BLaER1 (cell line): ENCODE data around the gene LARGE2.

ENCODE experiments used
- H3K27ac ChIP-seq: shearing (Covaris generic); formaldehyde crosslinking; 2 replicates; pipeline ENCODE4 v1.8.1; 2022
- H3K27me3 ChIP-seq: shearing (Covaris generic); formaldehyde crosslinking; 2 replicates; pipeline ENCODE4 v1.8.1; 2022
- H3K36me3 ChIP-seq: shearing (Covaris generic); formaldehyde crosslinking; 2 replicates; pipeline ENCODE4 v1.8.1; 2022
- H3K4me1 ChIP-seq: shearing (Covaris generic); formaldehyde crosslinking; 2 replicates; pipeline ENCODE4 v1.8.1; 2022
- H3K4me2 ChIP-seq: shearing (Covaris generic); formaldehyde crosslinking; 2 replicates; pipeline ENCODE4 v1.8.1; 2022
- H3K4me3 ChIP-seq: shearing (Covaris generic); formaldehyde crosslinking; 2 replicates; pipeline ENCODE4 v1.8.1; 2022
- H3K9ac ChIP-seq: shearing (Covaris generic); formaldehyde crosslinking; 2 replicates; pipeline ENCODE4 v1.8.1; 2022
- H3K9me3 ChIP-seq: shearing (Covaris generic); formaldehyde crosslinking; 2 replicates; pipeline ENCODE4 v1.8.1; 2022
- H4K20me1 ChIP-seq: shearing (Covaris generic); formaldehyde crosslinking; 2 replicates; pipeline ENCODE4 v1.8.1; 2022
- Cebpa-rat ChIP-seq: shearing (Covaris generic); IDR thresholded peaks from 2 replicates; pipeline ENCODE4 v1.8.1; 2022

LARGE2 gene

DNA sequence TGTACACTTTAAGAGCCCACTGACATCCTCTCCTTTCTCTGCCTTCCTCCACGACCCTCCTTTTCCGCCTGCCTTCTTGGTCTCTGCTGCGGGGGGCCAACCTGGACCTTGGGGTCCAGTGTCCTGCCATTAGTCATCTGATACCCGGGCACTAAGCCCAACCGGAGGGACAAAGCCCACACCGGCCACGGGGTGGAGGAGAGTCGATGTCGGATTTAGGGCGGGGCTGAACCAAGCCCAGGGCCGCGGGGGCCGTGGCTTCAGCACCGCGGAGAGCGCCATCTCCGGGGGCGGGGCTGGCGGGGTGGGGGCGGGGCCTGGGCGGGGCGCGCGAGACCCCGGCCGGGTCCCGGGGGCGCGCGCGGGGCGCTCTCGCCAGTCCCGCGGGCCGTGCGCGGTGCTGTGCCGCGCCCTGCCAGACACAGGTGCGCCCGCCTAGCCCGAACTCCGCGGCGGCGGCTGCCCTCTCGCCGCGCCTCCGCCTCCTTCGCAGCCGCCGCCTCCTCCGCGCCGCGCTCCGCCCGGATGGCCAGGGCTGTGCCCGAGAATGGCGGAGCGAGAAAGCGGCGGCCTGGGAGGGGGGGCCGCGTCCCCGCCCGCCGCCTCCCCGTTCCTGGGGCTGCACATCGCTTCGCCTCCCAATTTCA, 37.1 kb upstream of the LARGE2 start, which contains the start of gene MAPK8IP1:
Gene MAPK8IP1, plus strand, starts transcription at position 378 of the 647 bp plus-strand sequence. Its CDS starts 170 bp downstream, at position 548.
- H3K4me1 ChIP-seq: peaks cover 10% of the 10 kb centered on the region
- H3K9me3 ChIP-seq: no peaks in the 10 kb centered on the region
- no peaks in the 10 kb centered on the region; the same call in 1 of the 2 replicates for H3K27me3 ChIP-seq
- no peak within 1 kb of the TSS for H3K9ac ChIP-seq
- no peak for TF ChIP-seq Cebpa-rat
- peaks cover 73% of the 10 kb centered on the region for H4K20me1 ChIP-seq
- H3K4me2 ChIP-seq: peak within 1 kb of the TSS; percentile 77
- H3K36me3 ChIP-seq: peaks cover 25% of the 10 kb centered on the region
- H3K27ac ChIP-seq: no peak within 1 kb of the TSS
- H3K4me3 ChIP-seq: peak within 1 kb of the TSS; percentile 70

DNA sequence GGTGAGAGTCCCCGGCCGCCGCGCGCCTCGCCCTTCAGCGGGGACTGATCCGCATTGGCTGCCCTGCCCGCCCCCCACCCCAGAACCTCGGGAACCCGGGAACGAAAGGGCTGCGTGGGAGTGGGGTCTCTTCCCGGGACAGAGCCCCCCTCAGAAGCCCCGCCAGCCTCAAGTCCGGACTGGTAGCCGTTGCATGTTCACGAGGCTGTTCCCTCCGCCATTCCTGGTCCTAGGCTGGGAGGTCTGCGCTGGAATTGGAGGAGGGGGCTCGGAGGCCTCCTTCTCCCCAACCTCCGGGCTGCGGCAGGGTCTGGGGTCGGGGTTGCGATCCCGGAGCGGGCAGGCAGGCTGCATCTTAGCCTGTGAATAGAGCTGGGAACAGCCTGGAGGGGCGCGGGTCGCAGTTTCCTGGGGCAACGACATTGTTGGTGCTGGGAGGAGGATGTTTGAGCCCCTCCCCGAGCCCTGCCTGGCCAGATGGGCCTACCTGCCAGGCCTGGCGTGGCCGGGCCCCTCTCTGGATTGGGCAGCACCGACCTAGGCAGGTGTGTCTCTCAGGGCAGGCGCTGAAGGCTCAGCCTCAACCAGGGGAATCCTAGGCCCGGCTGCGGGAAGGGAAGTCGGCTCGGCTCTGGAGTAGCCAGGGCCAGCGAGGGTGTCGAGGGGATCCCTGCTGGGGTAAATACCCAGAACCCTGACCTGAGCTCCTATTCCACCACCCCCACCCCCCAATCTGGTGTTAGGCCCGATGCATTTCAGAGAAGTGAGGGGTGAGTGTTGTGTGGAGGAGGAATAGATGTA, 36.3 kb upstream of the LARGE2 start:
- Histone ChIP-seq H3K36me3 (peaks cover 18% of the 10 kb centered on the region), H3K4me2 (peak overlapping the region; percentile 77), H3K27ac (no peak overlapping the region), H3K27me3 (no peaks in the 10 kb centered on the region; the same call in 1 of the 2 replicates), H4K20me1 (peaks cover 66% of the 10 kb centered on the region), H3K4me1 (peaks cover 10% of the 10 kb centered on the region), H3K4me3 (peak overlapping the region; percentile 70), H3K9me3 (no peaks in the 10 kb centered on the region), H3K9ac (no peak overlapping the region)
- TF ChIP-seq Cebpa-rat: no peak

DNA sequence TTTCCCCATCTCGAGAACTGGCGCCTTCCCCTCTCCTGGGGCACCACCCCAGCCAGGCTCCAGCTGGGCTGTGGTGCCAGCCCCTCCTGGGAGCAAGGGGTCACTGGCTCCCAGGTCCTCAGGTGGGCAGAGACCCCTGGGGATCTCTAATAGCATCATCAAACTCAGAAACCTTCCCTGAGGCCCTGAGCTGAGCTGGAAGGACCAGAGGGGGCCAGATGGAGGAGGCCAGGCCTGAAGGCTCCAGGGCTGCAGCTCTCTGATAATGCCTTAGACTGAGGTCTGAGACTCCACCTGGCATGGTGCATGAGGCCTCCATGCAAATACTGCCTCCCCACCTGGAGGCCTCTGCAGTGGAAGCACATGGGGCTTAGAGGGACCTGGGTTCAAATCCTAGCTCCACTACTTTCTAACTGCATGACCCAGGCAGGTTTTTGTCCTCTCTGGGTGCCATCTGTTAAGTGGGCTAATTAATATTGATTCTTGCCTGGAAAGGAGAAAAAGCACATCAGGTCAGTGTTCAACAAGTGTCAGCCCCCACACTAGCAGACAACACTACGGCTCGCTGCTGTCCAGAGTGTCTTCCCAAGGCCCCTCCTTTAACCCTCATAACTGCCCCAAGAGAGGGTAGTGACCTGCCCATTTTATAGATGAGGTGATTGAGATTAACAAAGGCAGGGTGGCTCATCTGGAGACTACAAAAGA, 35.5 kb upstream of the LARGE2 start:
- no peak overlapping the region for H3K27ac ChIP-seq
- no peak overlapping the region for H3K4me2 ChIP-seq
- no peak overlapping the region for H3K9ac ChIP-seq
- H3K9me3 ChIP-seq: no peaks in the 10 kb centered on the region
- H4K20me1 ChIP-seq: peaks cover 58% of the 10 kb centered on the region
- H3K4me3 ChIP-seq: no peak overlapping the region
- TF ChIP-seq Cebpa-rat: no peak
- H3K36me3 ChIP-seq: peaks cover 10% of the 10 kb centered on the region
- peaks cover 10% of the 10 kb centered on the region for H3K4me1 ChIP-seq
- H3K27me3 ChIP-seq: no peaks in the 10 kb centered on the region; the same call in 1 of the 2 replicates

DNA sequence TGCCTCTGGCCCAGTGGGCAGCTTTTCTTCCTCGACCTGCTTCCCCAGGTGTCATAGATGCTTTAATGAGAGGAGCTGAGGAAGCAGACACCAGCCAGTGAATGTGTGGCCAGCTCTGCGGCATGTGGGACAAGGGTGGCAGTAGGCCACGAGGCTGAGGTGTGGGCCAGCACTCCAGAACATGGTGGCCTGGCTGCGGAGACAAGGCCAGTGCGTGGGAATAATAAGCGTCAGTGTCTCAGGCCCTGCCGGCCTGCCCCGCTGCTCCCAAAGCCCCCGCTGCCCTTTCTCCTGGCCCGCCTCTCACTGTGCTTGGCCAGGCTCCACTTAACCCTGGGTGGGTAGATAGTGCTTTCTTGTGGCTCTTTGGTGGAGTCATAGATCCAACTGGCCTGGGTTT, 34.9 kb upstream of the LARGE2 start:
- Histone ChIP-seq H3K27ac (no peak overlapping the region), H3K9ac (no peak overlapping the region), H3K4me3 (no peak overlapping the region), H3K4me1 (peaks cover 10% of the 10 kb centered on the region), H3K36me3 (peaks cover 4% of the 10 kb centered on the region; the same call in 1 of the 2 replicates), H3K4me2 (no peak overlapping the region), H4K20me1 (peaks cover 52% of the 10 kb centered on the region), H3K27me3 (no peaks in the 10 kb centered on the region; the same call in 1 of the 2 replicates), H3K9me3 (no peaks in the 10 kb centered on the region)
- no peak for TF ChIP-seq Cebpa-rat

DNA sequence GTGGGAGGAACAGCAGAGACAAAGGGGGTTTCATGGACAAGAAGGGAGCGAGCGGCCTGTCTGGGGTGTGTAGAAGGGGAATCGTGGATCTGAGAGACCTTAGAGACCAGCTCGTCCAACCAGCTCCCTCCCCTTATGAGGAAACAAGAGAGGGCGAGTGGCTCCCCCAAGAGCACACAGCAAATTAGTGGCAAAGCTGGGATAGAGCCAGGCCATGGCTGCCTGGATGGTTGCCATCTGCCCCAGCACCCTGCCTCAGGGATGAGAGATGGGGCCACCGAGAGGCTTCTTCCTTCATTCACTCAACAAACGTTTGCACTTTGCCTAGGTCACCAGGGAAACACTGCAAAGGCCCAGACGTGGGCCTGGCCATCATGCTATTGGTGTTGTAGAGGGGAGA, 32.9 kb upstream of the LARGE2 start:
- Histone ChIP-seq H3K4me2 (no peak overlapping the region), H3K27ac (no peak overlapping the region), H3K4me3 (no peak overlapping the region), H3K36me3 (no peaks in the 10 kb centered on the region), H3K9ac (no peak overlapping the region), H3K9me3 (no peaks in the 10 kb centered on the region), H3K4me1 (peaks cover 10% of the 10 kb centered on the region), H3K27me3 (no peaks in the 10 kb centered on the region; the same call in 1 of the 2 replicates), H4K20me1 (peaks cover 32% of the 10 kb centered on the region)
- no peak for TF ChIP-seq Cebpa-rat

DNA sequence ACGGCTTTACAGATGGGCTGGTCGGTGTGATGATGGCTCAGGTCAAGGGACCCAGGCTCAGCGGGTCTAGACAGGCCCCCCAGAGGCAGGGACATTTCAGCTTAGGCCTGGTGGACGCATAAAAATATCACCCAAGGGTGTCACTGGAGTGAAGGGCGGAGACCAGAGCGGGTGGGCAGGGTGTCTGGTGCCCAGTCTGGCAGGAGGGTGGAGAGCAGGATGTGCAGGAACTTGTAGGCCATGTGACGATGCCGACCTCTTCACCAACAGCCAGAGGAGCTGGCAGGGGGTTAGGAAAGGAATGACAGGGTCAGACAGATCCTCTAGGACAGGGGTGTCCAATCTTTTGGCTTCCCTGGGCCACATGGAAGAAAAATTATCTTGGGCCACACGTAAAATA, 32.5 kb upstream of the LARGE2 start:
- H3K27ac ChIP-seq: no peak overlapping the region

DNA sequence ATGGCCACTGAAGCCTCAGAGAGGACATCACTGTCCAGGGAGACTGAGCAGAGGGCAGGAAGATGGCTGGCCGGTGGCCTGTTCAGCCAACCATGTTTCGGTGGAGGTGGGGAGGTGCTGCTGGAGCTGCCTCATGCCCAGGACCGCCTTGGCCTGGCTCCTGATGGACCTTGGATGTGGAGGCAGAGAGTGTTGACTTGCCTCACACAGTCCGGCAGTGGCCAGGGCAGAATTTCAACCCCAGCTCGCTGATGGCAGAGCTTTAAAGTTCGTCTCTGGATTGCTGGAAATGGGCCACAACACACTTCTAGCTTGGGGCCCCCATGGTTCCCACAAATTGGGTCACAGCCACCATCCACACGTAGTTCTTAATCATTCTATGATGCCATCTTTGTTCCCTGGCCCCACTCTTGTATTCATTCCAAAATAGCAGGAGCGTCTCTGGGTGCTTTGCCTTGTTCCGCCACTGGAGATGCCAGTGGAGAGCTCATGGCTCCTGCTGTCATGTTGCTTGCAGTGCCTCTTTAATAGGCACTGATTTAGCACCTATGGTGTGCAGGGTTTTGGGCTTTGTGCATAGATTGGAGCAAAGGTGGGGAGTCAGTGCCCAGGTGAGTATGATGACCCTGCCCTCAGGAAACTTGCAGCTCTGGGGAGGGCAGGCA, 31.4 kb upstream of the LARGE2 start:
- Histone ChIP-seq H3K36me3 (no peaks in the 10 kb centered on the region), H3K4me2 (no peak overlapping the region), H3K27me3 (no peaks in the 10 kb centered on the region; the same call in 1 of the 2 replicates), H3K27ac (no peak overlapping the region), H3K9me3 (no peaks in the 10 kb centered on the region), H3K9ac (no peak overlapping the region), H3K4me3 (no peak overlapping the region), H3K4me1 (peaks cover 2% of the 10 kb centered on the region; the same call in 1 of the 2 replicates), H4K20me1 (peaks cover 25% of the 10 kb centered on the region)
- no peak for TF ChIP-seq Cebpa-rat

More for the DNA sequence above, 32.5 kb upstream of the LARGE2 start:
- Histone ChIP-seq H4K20me1 (peaks cover 28% of the 10 kb centered on the region), H3K36me3 (no peaks in the 10 kb centered on the region), H3K9ac (no peak overlapping the region), H3K4me3 (no peak overlapping the region), H3K4me2 (no peak overlapping the region), H3K4me1 (peaks cover 9% of the 10 kb centered on the region), H3K27me3 (no peaks in the 10 kb centered on the region; the same call in 1 of the 2 replicates), H3K9me3 (no peaks in the 10 kb centered on the region)
- no peak for TF ChIP-seq Cebpa-rat

DNA sequence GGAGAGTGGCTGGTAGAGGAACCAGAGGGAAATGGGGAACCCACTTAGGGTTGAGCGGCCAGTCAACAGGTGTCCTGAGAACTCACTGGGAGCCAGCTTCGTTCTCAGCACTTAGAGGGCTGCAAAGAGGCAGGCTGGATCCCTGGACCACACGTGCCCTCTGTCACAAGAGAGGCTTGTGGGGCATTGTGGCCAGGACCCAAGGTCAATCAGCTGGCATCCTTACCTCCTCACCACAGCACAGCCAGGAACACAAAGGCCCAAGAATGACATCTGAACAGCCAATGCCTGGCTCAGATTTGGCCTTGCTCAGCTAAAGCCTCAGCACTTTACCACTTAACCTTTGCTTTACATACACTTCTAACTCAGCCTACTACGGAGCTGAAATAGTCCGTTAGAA, 29.6 kb upstream of the LARGE2 start:
- H3K36me3 ChIP-seq: no peaks in the 10 kb centered on the region
- no peak overlapping the region for H3K9ac ChIP-seq
- no peak overlapping the region for H3K4me2 ChIP-seq
- TF ChIP-seq Cebpa-rat: no peak
- peaks cover 24% of the 10 kb centered on the region for H4K20me1 ChIP-seq
- H3K4me3 ChIP-seq: no peak overlapping the region
- H3K27me3 ChIP-seq: peaks cover 8% of the 10 kb centered on the region; the same call in 1 of the 2 replicates
- H3K4me1 ChIP-seq: no peaks in the 10 kb centered on the region
- no peaks in the 10 kb centered on the region for H3K9me3 ChIP-seq
- no peak overlapping the region for H3K27ac ChIP-seq

DNA sequence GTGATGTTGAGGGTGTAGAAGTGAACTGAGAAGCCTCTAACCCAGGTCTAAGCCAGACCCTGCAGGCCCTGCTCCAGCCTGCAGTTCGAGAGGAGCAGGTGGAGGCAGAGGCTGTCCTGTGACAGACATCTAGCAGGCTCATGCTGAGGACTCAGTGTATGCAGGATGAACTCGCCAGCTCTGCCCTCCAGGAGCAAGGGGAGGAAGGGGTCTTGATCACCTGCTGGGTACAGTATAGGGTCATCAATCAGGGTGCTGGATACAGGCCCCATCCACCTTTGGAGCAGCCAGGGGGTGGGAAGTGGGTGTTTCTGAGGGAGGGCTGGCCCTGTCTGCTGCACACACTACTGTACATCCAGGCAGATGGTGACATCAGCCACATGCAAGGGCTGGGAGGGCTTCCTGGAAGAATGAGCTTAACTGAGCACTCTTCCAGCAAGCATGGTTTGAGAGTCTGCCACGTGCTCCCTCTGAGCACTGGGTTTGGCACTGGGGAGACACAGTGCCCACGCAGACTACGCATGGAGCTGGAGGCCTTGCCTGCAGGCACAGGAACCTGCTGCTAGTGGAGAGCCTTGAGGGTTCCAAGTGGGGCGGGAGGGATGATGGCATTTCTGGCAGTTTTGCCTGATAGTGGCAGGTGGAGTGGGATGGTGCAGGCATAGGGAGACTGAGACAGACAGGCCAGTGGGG, 27.8 kb upstream of the LARGE2 start:
- peaks cover 9% of the 10 kb centered on the region for H3K4me1 ChIP-seq
- no peak overlapping the region for H3K9ac ChIP-seq
- TF ChIP-seq Cebpa-rat: no peak
- no peaks in the 10 kb centered on the region for H3K36me3 ChIP-seq
- H4K20me1 ChIP-seq: peaks cover 36% of the 10 kb centered on the region
- no peak overlapping the region for H3K4me3 ChIP-seq
- H3K27ac ChIP-seq: no peak overlapping the region
- H3K9me3 ChIP-seq: no peaks in the 10 kb centered on the region
- no peak overlapping the region for H3K4me2 ChIP-seq
- peaks cover 24% of the 10 kb centered on the region for H3K27me3 ChIP-seq
